ENCODE results near the gene PLA2G2D. TPM values are rescaled to one million over a fixed set of nuclear protein-coding genes. Genes with fewer than 3 reads are reported as not detected.

Gene PLA2G2D
- polyA plus RNA-seq, 3 donors from 2014 or later: not detected

GRCh38 chr1:20071416-20071815, 47.9 kb downstream of the PLA2G2D start:
- Mint-ChIP-seq H3K4me1 (no peaks in the 10 kb centered on the region), H3K9me3 (no peaks in the 10 kb centered on the region), H3K27me3 (ENCODE audit: low read depth in 3 of 3) (peaks cover 0 to 5% (median 2%) of the 10 kb centered on the region in 3 donors), H3K27ac (no peak overlapping the region), H3K36me3 (no peaks in the 10 kb centered on the region), H3K4me3 (no peak overlapping the region)
- no peak for DNase-seq

- no peaks in the 10 kb centered on the region for H3K4me1 Mint-ChIP-seq
- no peaks in the 10 kb centered on the region for H3K9me3 Mint-ChIP-seq
- peaks cover 0 to 4% (median 2%) of the 10 kb centered on the region in 3 donors for H3K27me3 Mint-ChIP-seq (ENCODE audit: low read depth in 3 of 3)
- no peak overlapping the region for H3K4me3 Mint-ChIP-seq
- no peaks in the 10 kb centered on the region for H3K36me3 Mint-ChIP-seq
- no peak overlapping the region for H3K27ac Mint-ChIP-seq
- no peak for DNase-seq
These were observed 49.0 kb downstream of the PLA2G2D start for GRCh38 chr1:20070357-20070756.

GRCh38 chr1:20069874-20070273, 49.5 kb downstream of the PLA2G2D start, which contains the start of gene PLA2G5:
TSS of gene PLA2G5 (plus strand) at chr1:20070194. CDS start at chr1:20084831, 14,637 bp downstream.
- Mint-ChIP-seq H3K4me3 (no peak within 1 kb of the TSS), H3K27ac (no peak within 1 kb of the TSS)

GRCh38 chr1:20068722-20069121, 50.6 kb downstream of the PLA2G2D start:
- H3K27me3 Mint-ChIP-seq (ENCODE audit: low read depth in 3 of 3): peaks cover 0 to 5% (median 2%) of the 10 kb centered on the region in 3 donors
- H3K9me3 Mint-ChIP-seq: no peaks in the 10 kb centered on the region
- no peaks in the 10 kb centered on the region for H3K36me3 Mint-ChIP-seq
- H3K4me3 Mint-ChIP-seq: no peak overlapping the region
- H3K4me1 Mint-ChIP-seq: no peaks in the 10 kb centered on the region
- H3K27ac Mint-ChIP-seq: peak overlapping the region in 1 of 6 donors; percentile 54
- DNase-seq: no peak

More at GRCh38 chr1:20069874-20070273, 49.5 kb downstream of the PLA2G2D start, which contains the start of gene PLA2G5:
- Mint-ChIP-seq H3K4me1 (no peaks in the 10 kb centered on the region), H3K9me3 (no peaks in the 10 kb centered on the region), H3K36me3 (no peaks in the 10 kb centered on the region), H3K27me3 (ENCODE audit: low read depth in 3 of 3) (peaks cover 0 to 5% (median 2%) of the 10 kb centered on the region in 3 donors)
- DNase-seq: no peak

GRCh38 chr1:20063861-20064292, 55.5 kb downstream of the PLA2G2D start:
- Mint-ChIP-seq H3K4me3 (no peak overlapping the region), H3K27ac (peak overlapping the region in 1 of 6 donors; percentile 30), H3K9me3 (no peaks in the 10 kb centered on the region), H3K4me1 (peaks cover 30 to 33% of the 10 kb centered on the region in 2 donors), H3K27me3 (ENCODE audit: low read depth in 3 of 3) (peaks cover 0 to 5% (median 0%) of the 10 kb centered on the region in 3 donors), H3K36me3 (no peaks in the 10 kb centered on the region)
- no peak for DNase-seq

Other genes starting within 250 kb of the PLA2G2D start
- gene OTUD3, start 237.1 kb downstream of the PLA2G2D start, polyA plus RNA-seq: 1 to 10 TPM in 1 of 3 donors, under 1 TPM in 2; 0.09 to 1.7 (median 0.38) TPM
- gene PLA2G2E, start 195.9 kb downstream of the PLA2G2D start, polyA plus RNA-seq: not detected
- gene PLA2G2A, start 139.9 kb downstream of the PLA2G2D start, polyA plus RNA-seq: not detected
- not detected for gene PLA2G5, start 49.3 kb downstream of the PLA2G2D start, polyA plus RNA-seq
- gene PLA2G2F, start 19.8 kb upstream of the PLA2G2D start, polyA plus RNA-seq: not detected
- 1 to 10 TPM; 1.6 to 2.6 (median 1.7) TPM for gene UBXN10, start 66.6 kb upstream of the PLA2G2D start, polyA plus RNA-seq
- not detected for gene PLA2G2C, start 67.0 kb upstream of the PLA2G2D start, polyA plus RNA-seq
- gene VWA5B1, start 171.3 kb upstream of the PLA2G2D start, polyA plus RNA-seq: not detected